Stimulated activated CD4-positive, alpha-beta T cell treated with anti-CD3 and anti-CD28 coated beads, Interleukin-2, amount 100 ng/mL, for 4 hours (primary cell): ENCODE results near the gene CNOT4.

Source experiments
- DNase-seq: peaks from one replicate; pipeline ENCODE4 v3.0.0-alpha.2; 2020; ENCODE audit warnings: low read depth

The CNOT4 gene

GRCh38 chr7:135397689-135398088 is 112.2 kb downstream of the CNOT4 start:
- DNase-seq: no peak

- DNase-seq: no peak
Observed at GRCh38 chr7:135392701-135393100, 117.2 kb downstream of the CNOT4 start.

GRCh38 chr7:135391514-135391913 is 118.4 kb downstream of the CNOT4 start:
- no peak for DNase-seq

GRCh38 chr7:135390829-135391228 is 119.1 kb downstream of the CNOT4 start:
- no peak for DNase-seq

GRCh38 chr7:135389971-135390370 is 119.9 kb downstream of the CNOT4 start:
- no peak for DNase-seq

GRCh38 chr7:135388616-135389015 is 121.3 kb downstream of the CNOT4 start:
- no peak for DNase-seq

- DNase-seq: no peak
Observed at GRCh38 chr7:135386776-135387175, 123.1 kb downstream of the CNOT4 start.

GRCh38 chr7:135386181-135386580 is 123.7 kb downstream of the CNOT4 start:
- no peak for DNase-seq

GRCh38 chr7:135385209-135385608 is 124.7 kb downstream of the CNOT4 start:
- no peak for DNase-seq

GRCh38 chr7:135383525-135384175 is 126.3 kb downstream of the CNOT4 start:
- no peak for DNase-seq

GRCh38 chr7:135382173-135382572 is 127.7 kb downstream of the CNOT4 start:
- no peak for DNase-seq

- no peak for DNase-seq
Observed at GRCh38 chr7:135381369-135381768, 128.5 kb downstream of the CNOT4 start.

- no peak for DNase-seq
Observed at GRCh38 chr7:135380351-135380750, 129.6 kb downstream of the CNOT4 start.

GRCh38 chr7:135377171-135377570 is 132.7 kb downstream of the CNOT4 start:
- no peak for DNase-seq

GRCh38 chr7:135375908-135376699 is 133.8 kb downstream of the CNOT4 start:
- DNase-seq: no peak

- no peak for DNase-seq
Observed at GRCh38 chr7:135374736-135375135, 135.2 kb downstream of the CNOT4 start.

- DNase-seq: no peak
Observed at GRCh38 chr7:135372222-135372621, 137.7 kb downstream of the CNOT4 start.

GRCh38 chr7:135370656-135371055 is 139.2 kb downstream of the CNOT4 start:
- DNase-seq: no peak

- DNase-seq: no peak
Observed at GRCh38 chr7:135369405-135369804, 140.5 kb downstream of the CNOT4 start.

- DNase-seq: no peak
Observed at GRCh38 chr7:135368416-135369186, 141.3 kb downstream of the CNOT4 start.

- DNase-seq: no peak
Observed at GRCh38 chr7:135366843-135367508, 142.9 kb downstream of the CNOT4 start.

GRCh38 chr7:135365721-135366120 is 144.2 kb downstream of the CNOT4 start:
- DNase-seq: no peak
